DMS153 (cell line): ENCODE results near the gene RNF20.
"Not testable (repeated sequence)": the region's sequence is repeated elsewhere in the genome, so short reads cannot be mapped to it uniquely, and the experiment has no call there.

Experiments
- DNase-seq: peaks from one replicate; lab custom pipeline; 2025; lab: John Stamatoyannopoulos, UW

Gene RNF20

GRCh38 chr9:101536938-101537337, 3.3 kb downstream of the RNF20 start:
- no peak for DNase-seq

GRCh38 chr9:101540069-101540468, 6.4 kb downstream of the RNF20 start:
- no peak for DNase-seq

GRCh38 chr9:101543098-101543735, 9.6 kb downstream of the RNF20 start:
- no peak for DNase-seq

GRCh38 chr9:101549472-101550098, 15.9 kb downstream of the RNF20 start:
- DNase-seq = not testable (repeated sequence)

GRCh38 chr9:101561740-101562139, 28.1 kb downstream of the RNF20 start:
- no peak for DNase-seq

GRCh38 chr9:101562966-101563365, 29.3 kb downstream of the RNF20 start:
- no peak for DNase-seq

GRCh38 chr9:101564252-101564651, 30.6 kb downstream of the RNF20 start:
- no peak for DNase-seq

- no peak for DNase-seq
Measured at GRCh38 chr9:101566904-101567724, 33.5 kb downstream of the RNF20 start.

GRCh38 chr9:101567725-101568350, 34.2 kb downstream of the RNF20 start:
- DNase-seq = no peak

- DNase-seq = no peak
Measured at GRCh38 chr9:101569741-101570501, 36.3 kb downstream of the RNF20 start.

GRCh38 chr9:101571114-101571513, 37.5 kb downstream of the RNF20 start:
- DNase-seq = no peak

GRCh38 chr9:101572316-101572715, 38.7 kb downstream of the RNF20 start:
- no peak for DNase-seq

- DNase-seq = no peak
Measured at GRCh38 chr9:101574731-101575333, 41.2 kb downstream of the RNF20 start.

- DNase-seq = no peak
Measured at GRCh38 chr9:101578378-101578777, 44.7 kb downstream of the RNF20 start.

- no peak for DNase-seq
Measured at GRCh38 chr9:101579711-101580545, 46.3 kb downstream of the RNF20 start.

- DNase-seq = no peak
Measured at GRCh38 chr9:101582553-101582952, 48.9 kb downstream of the RNF20 start.

GRCh38 chr9:101585740-101586139, 52.1 kb downstream of the RNF20 start:
- no peak for DNase-seq

GRCh38 chr9:101586651-101587050, 53.0 kb downstream of the RNF20 start:
- no peak for DNase-seq

- DNase-seq = no peak
Measured at GRCh38 chr9:101587332-101588043, 53.8 kb downstream of the RNF20 start.

- DNase-seq = not testable (repeated sequence)
Measured at GRCh38 chr9:101590074-101590473, 56.4 kb downstream of the RNF20 start.
